Measurements from ENCODE around the gene RAB13. TPM values are rescaled to one million over a fixed set of nuclear protein-coding genes. Genes with fewer than 3 reads are reported as not detected.

RAB13 gene
- total and polyA plus RNA-seq, 2 of the 13 experiments (the other 11 are each of a cell fraction or from before 2014, with no cell fraction given): 15.9 to 24.7 TPM

- TF ChIP-seq BCLAF1 (IDR thresholded peaks at IDR 0.05) (no peak), NFAT5 (CRISPR knock-in tag; IDR thresholded peaks at IDR 0.05) (0 out of 2 replicates have a peak, but pooled peaks have one; percentile 29), ZFP82 (CRISPR knock-in tag; IDR thresholded peaks at IDR 0.05; ENCODE audit: borderline replicate concordance) (no peak), ZZZ3 (CRISPR knock-in tag; IDR thresholded peaks at IDR 0.05; ENCODE audit: borderline replicate concordance) (0 out of 2 replicates have a peak, but pooled peaks have one; percentile 24), RFX3 (CRISPR knock-in tag; IDR thresholded peaks at IDR 0.05) (no peak), JUNB (CRISPR knock-in tag; IDR thresholded peaks at IDR 0.05; ENCODE audit: borderline replicate concordance) (no peak), BRCA1 (CRISPR knock-in tag; IDR thresholded peaks at IDR 0.05) (0 out of 2 replicates have a peak, but pooled peaks have one; percentile 84), ZNF205 (CRISPR knock-in tag; IDR thresholded peaks at IDR 0.05) (peak; percentile 83; the same call in 1 of the 2 replicates), TOE1 (CRISPR knock-in tag; IDR thresholded peaks at IDR 0.05) (no peak), MLXIP (CRISPR knock-in tag; IDR thresholded peaks at IDR 0.05; ENCODE audit: borderline replicate concordance) (no peak), HNRNPLL (IDR thresholded peaks at IDR 0.05; ENCODE audit: low read depth, low read length, poor library complexity, severe bottlenecking) (peak; percentile 82), RBM39 (IDR thresholded peaks at IDR 0.05; ENCODE audit: low read depth, low read length, poor library complexity, severe bottlenecking) (peak; percentile 40), FLYWCH1 (CRISPR knock-in tag; IDR thresholded peaks at IDR 0.05) (no peak), ZNF296 (CRISPR knock-in tag; conservative IDR thresholded peaks at IDR 0.05) (no peak), ZBTB34 (CRISPR knock-in tag; IDR thresholded peaks at IDR 0.05) (peak; percentile 68; the same call in 1 of the 2 replicates)
Measured at GRCh38 chr1:153967107-153967999, 18.8 kb downstream of the RAB13 start, which contains the start of gene CREB3L4 (continued).
